Measurements from ENCODE around the gene ARHGAP31.
"Not testable (repeated sequence)": the region's sequence is repeated elsewhere in the genome, so short reads cannot be mapped to it uniquely, and the experiment has no call there.

The ARHGAP31 gene

DNA sequence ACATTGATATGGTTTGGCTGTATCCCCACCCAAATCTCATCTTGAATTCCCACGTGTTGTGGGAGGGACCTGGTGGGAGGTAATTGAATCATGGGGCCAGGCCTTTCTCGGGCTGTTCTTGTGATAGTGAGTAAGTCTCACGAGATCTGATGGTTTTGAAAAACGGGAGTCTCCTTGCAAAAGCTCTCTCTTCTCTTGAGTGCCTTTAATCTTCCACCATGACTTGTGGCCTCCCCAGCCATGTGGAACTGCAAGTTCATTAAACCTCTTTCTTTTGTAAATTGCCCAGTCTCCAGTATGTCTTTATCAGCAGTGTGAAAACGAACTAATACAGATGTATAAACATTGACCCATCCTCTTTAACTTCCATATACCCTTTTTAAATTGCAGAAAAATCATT is 26.6 kb downstream of the ARHGAP31 start:
- DNase-seq: not testable (repeated sequence)

DNA sequence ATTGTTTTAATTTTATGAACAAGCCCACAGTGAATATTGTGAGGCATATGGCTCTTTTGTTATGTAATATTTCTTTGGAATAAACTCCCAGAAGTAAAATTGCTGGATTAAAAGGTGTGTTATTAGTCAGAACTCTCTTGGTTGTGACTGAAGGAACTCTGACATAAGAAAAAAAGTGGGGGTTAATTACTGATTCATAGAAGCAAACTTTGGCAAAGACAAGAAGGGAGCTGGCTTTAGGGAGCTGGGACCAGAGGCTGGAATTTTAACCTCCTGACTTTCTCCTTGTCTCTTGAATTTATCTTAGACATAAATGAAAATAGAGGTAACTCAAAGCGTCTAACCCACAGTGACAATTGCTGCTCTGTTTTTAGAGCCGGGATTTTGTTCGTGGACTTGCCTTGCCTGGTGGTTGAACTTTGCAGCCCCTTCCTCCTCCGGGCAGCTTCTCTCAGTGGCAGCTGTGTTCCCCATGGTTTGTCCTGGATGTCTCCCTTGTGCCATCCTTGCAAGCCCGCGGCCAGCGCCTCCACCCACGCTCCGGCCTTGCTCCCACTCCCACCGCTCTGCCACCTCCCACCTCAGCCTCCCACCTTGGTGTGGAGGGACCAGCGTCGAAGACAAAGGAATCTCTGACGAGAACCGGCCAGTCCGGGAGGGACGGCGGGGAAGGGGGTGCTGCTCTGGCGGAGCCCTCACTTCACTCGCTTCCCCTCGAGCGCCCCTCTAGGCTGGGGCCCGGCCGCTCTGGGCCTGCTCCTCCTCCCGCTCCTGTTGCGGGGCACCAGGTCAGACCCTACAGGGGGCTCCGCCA is 28.0 kb downstream of the ARHGAP31 start:
- DNase-seq: no peak

DNA sequence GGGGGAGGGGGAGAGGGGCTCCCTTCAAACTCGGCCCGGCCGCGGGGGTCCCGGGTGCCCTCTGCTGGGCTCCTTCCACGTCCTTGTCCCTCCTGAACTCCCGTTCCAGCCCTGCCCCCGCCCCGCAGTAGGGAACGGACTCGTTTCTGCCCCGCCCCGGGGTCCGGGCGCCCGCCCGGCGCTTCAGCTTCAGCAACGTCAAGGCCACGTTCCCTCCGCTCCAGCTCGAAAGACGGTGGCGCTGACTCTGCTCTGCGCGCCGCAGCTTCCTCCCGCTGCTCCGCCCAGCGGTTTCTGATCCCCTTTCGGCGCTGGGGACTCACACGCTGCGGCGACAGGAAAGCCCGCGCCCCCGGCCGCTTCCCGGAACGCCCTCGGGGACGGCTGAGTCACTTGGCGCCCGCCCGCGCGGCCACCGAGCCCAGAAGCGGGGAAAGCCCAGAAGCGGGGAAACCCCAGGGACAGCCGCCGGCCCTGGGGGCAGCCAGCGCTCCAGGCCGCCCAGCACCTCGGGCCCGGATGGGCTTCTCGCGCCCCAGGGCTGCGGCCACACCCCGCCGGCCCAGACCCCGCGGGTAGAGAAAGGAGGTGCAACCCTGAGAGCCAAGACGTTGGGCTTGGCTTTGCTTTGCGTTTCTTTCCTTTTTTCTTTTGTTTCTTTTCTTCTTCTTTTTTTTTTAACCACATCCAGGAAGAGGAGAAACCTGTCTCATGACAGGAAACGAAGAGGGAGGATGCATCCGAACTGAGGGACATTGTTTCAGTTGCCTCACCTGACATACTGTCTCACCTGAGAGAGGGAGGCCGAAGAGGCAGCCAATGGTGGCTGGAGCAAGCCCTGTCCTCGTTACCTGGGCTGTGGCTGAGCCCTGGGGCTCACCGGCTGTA is 28.9 kb downstream of the ARHGAP31 start:
- peak; percentile 96 for DNase-seq

DNA sequence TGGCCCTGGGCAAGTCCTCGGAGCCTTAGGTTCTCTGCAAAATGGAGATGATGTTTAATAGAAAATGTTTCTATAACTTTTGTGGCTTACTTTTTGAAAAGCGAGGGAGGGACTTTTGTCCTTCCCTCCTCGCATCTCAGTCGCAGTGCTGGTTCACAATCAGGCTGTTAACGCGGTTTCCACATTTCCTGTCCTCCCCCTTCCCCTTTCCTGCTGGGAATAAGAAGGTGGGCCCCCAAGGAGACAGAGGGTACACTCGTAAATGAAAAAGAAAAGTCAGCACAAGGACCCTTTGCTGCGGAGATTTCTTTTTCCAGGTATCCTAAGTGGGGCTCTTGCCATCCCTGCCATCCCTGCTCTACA is 29.5 kb downstream of the ARHGAP31 start:
- no peak for DNase-seq

DNA sequence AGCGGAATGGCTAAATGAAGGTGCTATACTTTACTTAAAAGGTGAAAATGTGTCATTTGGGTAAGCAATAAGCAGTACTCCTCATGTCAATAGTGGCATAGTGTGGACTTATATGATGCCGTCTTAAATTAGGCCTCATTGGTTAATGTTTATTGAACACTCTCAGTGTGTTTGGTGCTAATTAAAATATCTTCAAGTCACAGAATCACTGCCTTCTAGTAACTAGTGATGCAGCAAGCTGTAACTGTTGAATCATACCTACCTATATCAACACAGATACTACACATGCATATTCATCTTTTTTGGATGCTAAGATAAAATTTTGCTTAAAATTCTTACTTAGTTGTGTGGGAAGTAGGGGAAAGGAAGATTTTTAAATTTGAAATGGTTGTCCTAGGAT is 30.7 kb downstream of the ARHGAP31 start:
- DNase-seq: no peak

DNA sequence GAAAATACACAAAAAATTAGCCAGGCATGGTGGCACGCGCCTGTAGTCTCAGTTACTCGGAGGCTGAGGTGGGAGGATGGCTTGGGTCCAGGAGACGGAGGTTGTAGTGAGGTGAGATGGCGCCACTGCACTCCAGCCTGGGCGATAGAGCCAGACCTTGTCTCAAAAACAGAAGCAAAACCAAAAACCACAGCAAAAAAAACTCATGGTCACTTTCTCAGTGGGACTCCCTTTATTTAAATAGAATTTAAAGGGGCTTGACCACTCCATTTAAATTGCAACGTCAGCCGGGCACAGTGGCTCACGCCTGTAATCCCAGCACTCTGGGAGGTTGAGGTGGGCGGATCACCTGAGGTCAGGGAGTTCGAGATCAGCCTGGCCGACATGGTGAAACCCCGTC is 32.8 kb downstream of the ARHGAP31 start:
- no peak for DNase-seq

DNA sequence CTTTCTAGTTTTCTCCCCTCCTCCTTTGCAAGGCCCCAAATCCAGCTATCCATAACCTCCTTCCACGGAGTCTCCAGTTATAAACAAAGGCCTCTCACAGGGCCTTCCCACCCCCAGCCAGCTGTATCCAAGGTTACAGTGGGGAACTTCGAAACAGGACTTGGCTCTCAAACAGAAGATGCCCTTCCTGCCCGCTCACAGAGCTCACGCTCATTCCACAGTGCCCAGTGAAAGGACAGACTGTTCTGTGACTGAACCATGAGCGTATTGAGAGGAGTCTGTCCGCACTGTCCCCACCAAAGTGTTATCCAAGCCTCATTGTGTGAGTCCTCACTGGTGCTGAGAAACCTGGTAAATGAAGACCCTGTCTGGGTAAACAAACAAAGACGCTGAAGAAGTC is 35.4 kb downstream of the ARHGAP31 start:
- no peak for DNase-seq

DNA sequence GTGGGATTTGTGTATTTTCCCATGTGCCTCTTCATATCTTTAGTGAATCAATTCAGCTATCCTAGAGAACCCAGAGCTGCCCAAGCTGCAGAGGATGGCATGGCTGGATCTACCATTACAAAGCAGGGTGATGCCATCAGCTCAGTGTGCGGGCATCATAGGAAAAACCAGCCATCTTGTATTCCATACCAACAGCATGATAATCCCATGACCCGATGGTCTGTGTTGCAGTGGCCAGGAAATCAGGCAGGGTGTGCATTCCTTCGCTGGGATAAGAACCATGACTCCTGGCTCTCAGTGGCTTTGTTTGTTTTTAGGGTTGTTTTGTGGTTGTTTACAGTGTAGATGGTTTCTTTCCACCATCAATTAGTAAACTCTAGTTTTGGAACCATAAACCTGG is 36.0 kb downstream of the ARHGAP31 start:
- DNase-seq: no peak

DNA sequence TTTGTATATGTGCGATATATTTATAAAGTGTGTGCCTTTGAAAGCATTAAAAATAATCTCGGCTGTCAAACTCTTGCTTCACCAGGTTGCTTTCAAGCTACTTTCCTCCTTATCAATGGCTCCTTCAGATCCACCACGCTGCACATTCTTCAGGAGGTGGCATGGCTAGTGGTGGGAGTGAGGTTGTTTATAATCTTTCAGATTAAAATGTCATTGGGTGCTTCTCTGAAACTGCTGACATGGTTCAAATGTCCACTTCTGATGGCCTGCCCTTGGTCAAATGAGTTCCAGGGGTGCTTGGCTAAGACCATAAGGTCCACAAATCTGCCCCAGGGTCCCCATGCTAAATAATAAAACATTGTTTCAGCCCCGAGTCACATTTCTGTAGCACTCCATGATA is 36.7 kb downstream of the ARHGAP31 start:
- DNase-seq: no peak

DNA sequence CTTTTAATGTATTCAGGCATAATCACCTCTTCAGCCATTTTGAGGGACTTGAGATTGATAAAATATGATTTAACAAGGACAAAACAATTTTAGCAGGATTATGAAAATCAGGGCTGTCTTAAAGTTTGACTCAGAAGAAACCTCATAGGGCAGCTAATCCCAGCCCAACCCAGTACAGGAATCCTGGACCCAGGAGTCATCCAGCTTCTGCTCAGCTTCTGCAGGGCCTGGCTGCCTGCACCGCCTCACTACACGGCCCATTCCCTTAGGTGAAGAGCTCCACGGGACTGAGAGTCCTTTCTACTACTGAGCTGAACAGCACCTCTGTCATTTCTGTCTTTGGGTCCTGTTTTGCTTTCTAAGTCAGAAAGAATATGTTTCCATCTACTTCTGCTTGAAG is 37.5 kb downstream of the ARHGAP31 start:
- no peak for DNase-seq

DNA sequence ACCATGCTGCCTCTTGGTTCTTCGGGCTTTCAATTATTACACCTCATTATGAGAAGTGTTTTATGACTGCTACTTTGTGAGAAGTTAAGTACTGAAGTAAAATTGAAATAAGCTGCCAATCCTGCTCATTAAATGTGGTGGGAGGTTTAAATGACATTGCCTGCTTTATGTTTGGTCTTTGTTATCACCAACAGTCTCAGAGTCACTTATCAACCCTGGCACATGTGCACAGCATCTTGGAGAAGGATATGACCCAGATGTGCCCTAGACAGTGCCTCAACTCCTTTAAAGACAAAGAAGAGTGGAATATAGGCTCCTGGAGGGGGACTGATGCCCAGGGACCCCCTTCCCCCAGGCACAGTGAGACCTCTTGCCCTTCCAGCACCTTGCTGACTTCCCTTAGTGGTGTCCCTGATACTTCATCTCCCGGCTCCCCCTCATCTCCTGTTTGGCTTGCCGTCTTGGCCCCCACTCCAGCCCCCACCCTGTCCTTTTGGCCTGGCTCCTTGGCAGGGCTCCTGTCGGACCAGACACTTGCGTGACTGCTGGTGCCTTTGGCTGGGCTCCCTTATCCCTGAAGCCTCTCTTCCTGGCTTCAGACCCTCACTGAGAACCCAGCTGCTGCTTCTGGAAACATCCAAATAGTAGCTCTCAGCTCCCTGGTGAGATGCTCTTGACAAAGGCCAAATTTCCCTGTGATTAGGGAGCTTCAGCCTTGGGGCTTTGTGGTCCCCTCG is 39.8 kb downstream of the ARHGAP31 start:
- DNase-seq: no peak

DNA sequence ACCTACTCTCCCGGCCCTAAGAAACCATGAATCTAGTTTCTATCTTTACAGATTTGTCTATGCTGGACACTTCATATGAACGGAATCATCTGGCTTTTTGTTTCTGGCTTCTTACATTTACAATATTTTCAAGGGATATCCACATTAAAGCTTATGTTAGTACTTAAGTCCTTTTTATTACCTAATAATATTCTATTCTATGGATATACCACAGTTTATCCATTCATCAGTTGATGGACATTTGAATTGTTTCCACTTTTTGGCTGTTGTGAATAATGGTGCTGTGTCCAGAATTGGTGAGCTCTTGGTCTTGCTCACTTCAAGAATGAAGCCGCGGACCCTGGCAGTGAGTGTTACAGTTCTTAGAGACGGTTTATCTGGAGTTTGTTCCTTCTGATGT is 42.6 kb downstream of the ARHGAP31 start:
- DNase-seq: no peak

DNA sequence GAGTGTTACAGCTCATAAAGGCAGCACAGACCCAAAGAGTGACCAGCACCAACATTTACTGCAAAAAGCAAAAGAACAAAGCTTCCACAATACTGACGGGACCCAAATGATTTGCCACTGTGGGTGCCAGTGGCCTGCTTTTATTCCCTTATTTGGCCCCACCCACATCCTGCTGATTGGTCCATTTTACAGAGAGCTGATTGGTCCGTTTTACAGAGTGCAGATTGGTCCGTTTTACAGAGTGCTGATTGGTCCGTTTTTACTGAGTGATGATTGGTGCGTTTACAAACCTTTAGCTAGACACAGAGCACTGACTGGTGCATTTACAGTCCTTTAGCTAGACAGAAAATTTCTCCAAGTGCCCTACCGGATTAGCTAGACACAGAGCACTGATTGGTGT is 43.2 kb downstream of the ARHGAP31 start:
- DNase-seq: not testable (repeated sequence)

DNA sequence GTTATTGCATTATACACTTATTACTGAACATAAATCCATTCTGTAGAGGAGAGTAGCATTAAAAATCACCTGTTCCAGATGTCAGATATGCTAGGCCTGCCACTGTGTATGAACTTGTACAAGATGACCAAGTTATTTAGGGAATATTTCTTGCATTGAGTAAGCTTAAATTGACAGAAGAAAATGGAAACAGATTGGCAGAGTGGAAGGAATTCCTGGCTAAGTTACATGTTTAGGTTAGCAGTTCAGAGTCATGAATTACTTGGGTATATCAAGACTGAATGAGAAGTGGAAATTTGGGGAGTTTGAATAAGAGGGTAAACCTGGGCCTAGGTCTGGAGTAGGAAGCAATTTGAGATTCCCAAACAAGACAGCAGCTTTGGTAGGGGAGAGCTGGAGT is 44.6 kb downstream of the ARHGAP31 start:
- DNase-seq: no peak

DNA sequence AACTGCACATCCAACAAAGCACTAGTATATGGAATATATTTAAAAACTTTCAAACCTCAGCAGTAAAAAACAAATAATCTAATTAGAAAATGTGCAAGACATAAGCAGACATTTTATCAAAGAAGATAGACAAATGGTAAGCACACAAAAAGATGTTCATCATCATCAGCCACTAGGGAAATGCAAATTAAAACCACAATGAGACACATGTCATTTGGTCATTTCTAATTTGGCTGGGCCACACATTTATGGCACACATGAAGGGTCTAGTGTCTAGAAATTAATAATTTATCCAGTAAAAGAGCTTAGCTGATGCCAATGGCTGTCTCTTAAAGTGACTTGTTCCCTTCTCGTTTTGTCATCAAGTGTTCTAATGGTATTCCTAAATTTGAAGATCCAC is 45.8 kb downstream of the ARHGAP31 start:
- no peak for DNase-seq

DNA sequence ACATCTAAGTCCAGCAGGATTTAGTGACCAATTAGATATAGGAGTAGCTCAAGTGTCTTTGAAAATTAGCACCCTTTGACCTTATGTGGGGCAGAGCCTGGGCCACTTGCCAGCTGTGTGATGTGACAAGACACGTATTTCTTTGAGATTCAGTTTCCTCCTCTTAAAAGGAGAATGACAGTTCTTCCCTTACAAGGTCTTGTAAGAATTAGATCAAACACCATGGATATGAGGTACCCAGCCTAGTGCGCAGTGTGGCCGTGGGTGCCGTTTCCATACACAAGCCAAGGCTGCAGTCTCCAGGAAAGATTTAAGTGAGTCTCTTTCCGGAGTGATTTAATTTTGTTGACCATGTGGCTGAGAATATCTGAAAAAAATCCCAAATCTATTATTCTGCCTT is 46.3 kb downstream of the ARHGAP31 start:
- DNase-seq: no peak

DNA sequence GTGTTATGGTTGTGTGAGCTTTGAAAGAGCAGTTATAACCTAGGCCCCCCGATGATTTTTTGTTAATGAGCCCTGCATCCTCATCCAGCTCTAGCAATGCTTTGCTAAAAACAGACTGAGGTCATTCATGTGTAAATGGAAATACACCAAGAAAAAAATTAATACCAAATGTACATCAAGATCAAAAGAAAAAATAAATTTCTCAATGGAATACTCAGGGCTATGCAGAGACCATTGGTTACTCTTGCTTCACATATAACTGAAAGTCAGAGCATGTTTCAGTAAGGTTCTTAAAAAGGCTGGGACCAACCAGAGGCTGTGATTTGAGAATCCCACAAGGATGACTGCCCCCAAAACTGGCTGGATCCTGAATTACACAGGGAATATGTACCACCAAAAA is 48.0 kb downstream of the ARHGAP31 start:
- no peak for DNase-seq

DNA sequence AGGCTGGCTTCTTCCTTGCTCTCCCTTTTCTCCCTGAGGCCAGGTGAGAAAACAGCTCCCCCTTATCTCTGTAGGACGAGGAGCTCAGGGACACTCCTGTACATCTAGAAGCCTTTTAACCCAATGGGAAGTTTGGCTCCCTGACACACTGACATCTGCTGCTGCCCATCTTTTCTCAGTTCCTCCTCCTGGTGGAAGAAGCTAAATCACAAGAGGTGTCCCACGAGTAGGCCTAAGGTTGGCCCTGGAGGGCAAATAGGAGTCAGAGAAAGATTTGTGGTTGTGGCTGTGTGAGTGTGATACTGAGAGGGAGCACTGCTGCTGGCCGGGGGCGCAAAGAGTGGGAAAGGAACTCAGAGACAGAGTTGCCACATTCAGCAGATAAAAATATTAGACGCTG is 49.5 kb downstream of the ARHGAP31 start:
- DNase-seq: no peak

DNA sequence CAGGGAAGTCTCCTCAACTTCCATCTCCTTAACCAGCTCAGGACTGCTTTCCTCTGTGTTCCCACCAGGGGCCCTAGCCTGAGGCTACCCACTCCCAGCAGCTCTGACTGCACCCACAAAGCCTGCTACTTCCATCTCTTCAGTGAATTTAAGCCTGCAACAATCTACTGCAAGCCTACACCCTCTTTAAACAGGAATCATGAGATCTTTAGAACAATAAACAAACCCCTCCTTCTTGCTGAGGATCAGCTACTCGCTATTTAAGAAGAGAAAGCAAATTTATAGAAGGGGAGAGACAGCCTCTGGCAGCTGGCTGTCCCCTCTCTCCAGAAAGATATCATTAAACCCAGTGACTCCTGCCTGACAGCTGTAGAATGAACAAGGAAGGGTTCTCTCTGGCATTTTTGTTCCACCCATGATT is 51.9 kb downstream of the ARHGAP31 start:
- DNase-seq: no peak

DNA sequence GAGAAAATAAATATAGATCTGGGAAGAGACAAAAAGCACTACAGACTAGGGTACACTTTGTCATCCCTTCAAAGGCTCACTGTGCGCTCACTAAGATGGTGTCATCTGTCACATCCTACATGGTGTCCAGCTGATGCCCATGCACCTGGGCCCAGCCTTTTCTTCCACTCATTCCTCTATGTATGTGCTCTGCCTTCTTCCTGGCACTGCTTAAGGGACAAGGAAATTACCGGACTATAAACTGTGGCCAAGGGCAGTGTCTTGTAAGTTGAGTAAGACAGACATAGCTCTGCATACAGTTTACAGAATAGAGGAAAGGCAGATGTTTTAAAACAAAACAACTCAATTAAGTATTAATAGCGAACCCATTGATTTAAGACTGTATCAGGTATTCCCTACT is 52.9 kb downstream of the ARHGAP31 start:
- DNase-seq: no peak

DNA sequence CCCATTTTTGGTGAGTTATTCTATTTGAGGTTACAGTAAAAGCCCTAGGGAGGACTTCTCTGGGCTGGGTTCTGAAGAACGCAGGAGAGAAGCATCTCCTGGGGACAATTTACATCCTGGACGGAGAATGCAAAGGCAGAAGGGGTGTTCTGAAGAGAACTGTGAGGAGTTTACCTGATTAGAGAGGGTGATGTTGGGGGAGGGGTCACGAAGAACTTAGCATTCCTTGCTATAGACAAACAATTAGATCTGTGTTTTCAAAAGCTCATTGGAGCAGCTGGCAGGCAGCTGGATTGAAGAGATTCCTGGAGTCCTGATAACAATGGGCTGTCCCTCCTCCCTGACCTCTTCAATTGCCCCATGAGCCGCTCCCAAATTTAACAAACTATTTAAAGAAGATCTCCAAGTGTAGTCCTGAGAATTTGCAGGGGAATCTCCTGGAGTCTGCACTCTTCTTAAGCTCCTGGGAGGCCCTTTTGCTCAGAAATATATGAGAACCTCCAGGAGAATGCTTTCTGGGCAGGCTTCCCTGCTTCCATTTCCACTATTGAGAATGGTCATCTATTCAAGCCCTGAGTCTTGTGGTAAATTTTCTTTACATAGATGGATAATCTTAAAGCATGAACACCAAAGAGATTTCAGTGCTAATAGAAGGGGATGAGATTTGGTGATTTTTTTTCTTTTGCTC is 55.3 kb downstream of the ARHGAP31 start:
- DNase-seq: no peak

DNA sequence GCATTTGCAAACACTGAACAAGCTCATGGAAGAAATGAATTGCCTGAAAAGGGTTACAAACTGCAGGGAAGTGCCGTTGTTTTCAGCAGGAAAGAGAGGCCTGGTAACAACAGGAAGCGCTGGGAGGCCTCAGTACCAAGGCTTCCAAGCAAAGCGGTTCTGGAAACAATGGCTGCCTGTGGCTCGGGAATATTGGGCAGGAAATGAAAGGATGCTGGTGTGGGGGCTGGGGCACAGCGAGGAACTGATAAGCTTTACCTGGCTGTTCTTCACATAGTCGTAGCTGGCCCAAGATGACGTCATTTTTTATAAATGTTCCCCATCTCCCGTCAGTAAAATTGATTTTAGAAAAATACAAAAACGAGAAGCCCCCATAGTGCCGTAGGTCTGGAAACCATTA is 55.9 kb downstream of the ARHGAP31 start:
- DNase-seq: no peak

DNA sequence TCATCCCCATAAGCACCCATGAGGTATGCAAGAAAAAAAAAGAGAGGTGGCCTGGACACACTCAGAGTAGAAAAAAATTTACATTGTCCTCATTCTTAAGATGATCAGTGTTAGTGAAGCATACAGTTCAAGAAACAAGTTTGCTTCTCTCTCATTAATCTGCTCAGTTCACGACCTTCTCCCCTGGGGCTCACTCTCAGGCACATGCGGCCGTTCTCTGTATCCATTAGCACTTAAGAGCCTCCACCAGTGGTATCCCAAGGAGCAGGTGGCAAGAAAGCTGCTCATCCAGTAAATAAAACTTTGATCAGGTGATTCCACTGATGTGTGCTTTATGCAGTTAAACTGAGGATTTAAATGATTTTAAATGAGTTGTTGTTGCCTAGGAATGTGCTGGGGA is 57.4 kb downstream of the ARHGAP31 start:
- DNase-seq: no peak
